ENCODE data around the gene AUTS2. TPM values are rescaled to one million over a fixed set of nuclear protein-coding genes. Genes with fewer than 3 reads are reported as not detected.

Gene AUTS2
- total and polyA plus RNA-seq, 2 of the 8 experiments (the other 6 are each of a cell fraction or from before 2014, with no cell fraction given), result 25.9 to 101 TPM

DNA sequence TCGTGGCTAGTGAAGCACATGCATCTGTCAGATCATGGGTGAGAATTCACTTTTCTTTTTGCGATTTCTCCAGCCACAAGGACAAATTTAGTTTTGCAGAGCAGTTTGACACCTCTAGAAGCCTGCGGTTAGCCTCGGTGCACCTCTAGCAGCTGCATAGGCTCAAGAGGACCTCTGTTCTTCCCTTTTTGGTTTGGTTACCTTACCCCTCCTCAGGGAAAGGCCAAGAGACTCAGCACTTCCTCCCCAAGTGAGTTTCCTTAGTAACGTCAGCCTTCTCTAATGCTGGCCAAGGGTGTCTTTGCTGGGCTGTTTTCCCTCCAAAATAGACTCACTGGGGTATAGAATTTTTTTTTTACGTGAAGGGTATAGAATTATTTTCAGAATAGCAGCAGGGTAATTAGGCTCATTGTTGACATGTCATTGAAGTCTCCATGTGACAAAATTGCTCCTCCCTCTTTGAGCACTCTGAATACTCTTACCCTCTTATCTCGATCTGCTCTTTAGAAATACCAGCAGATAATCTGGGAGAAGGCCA is 97.8 kb downstream of the AUTS2 start:
- Histone ChIP-seq H3K9ac (replicated peaks in 1 of 4; ENCODE audit: extremely low read depth in 1 of 4, low read depth in 3 of 4, low read length in 3 of 4) (no peak overlapping the region), H2AK5ac (ENCODE audit: low read depth, low read length) (no peak overlapping the region), H3K27me3 (replicated peaks in 1 of 4; ENCODE audit: control insufficient read depth in 3 of 4, extremely low read depth in 1 of 4, insufficient read depth in 3 of 4, low read length in 3 of 4) (no peaks in the 10 kb centered on the region), H3K14ac (ENCODE audit: insufficient read length) (no peak overlapping the region), H3K4me2 (ENCODE audit: insufficient read depth in 1 of 2, low read depth in 2 of 2, low read length in 2 of 2) (no peak overlapping the region), H4K20me1 (replicated peaks in 1 of 2; ENCODE audit: control insufficient read depth in 1 of 2, insufficient read depth in 2 of 2, low read length in 2 of 2) (no peaks in the 10 kb centered on the region), H4K8ac (ENCODE audit: extremely low read depth, insufficient read depth, low read length) (no peak overlapping the region; the same call in 1 of the 2 replicates), H2BK120ac (replicated peaks; ENCODE audit: low read depth, low read length) (no peak overlapping the region), H3K4ac (replicated peaks; ENCODE audit: insufficient read length, low read depth, low read length) (no peak overlapping the region), H3K36me3 (ENCODE audit: control insufficient read depth in 2 of 4, insufficient read depth in 4 of 4, low read length in 3 of 4) (no peaks in the 10 kb centered on the region), H3K9me3 (ENCODE audit: insufficient read depth in 2 of 2, low read depth in 1 of 2, low read length in 1 of 2) (no peaks in the 10 kb centered on the region), H3K23ac (ENCODE audit: insufficient read length) (no peak overlapping the region), H2BK5ac (ENCODE audit: low read depth, low read length) (no peak overlapping the region), H2BK12ac (ENCODE audit: low read depth, low read length) (no peak overlapping the region), H4K91ac (replicated peaks; ENCODE audit: insufficient read length, low read length) (no peak overlapping the region), H3K4me3 (ENCODE audit: extremely low read depth in 1 of 4, insufficient read depth in 2 of 4, low read depth in 3 of 4, low read length in 4 of 4) (no peak overlapping the region), H3K4me1 (replicated peaks in 1 of 4; ENCODE audit: control insufficient read depth in 3 of 4, insufficient read depth in 4 of 4, low read length in 3 of 4) (no peaks in the 10 kb centered on the region), H3K18ac (ENCODE audit: extremely low read depth, low read length) (no peak overlapping the region), H3K56ac (replicated peaks; ENCODE audit: insufficient read length, low read depth, low read length) (no peak overlapping the region), H3K79me1 (ENCODE audit: low read depth, low read length) (no peaks in the 10 kb centered on the region), H4K5ac (ENCODE audit: insufficient read length, low read depth, low read length) (no peak overlapping the region), H2BK15ac (ENCODE audit: low read length) (no peak overlapping the region), H3K79me2 (ENCODE audit: control insufficient read depth in 1 of 2, insufficient read depth in 2 of 2, low read length in 2 of 2) (no peaks in the 10 kb centered on the region), H2AFZ (ENCODE audit: low read length) (no peak overlapping the region), H3K27ac (ENCODE audit: low read depth, low read length) (no peak overlapping the region), H2BK20ac (ENCODE audit: low read length) (no peak overlapping the region), H3K23me2 (ENCODE audit: low read depth, low read length) (no peaks in the 10 kb centered on the region)
- 87% methylated on average over 7 of the region's 7 CpGs; no CpG with 5 or more reads in 1 of the 2 experiments for WGBS, 2 experiments (ENCODE audit: extremely low coverage in 1 of 2, insufficient coverage in 1 of 2, insufficient read length in 1 of 2, insufficient replicate concordance in 2 of 2, low coverage in 1 of 2, low lambda C conversion rate in 2 of 2, missing lambda C conversion rate in 1 of 2)
- FAIRE-seq (no peak), DNase-seq (ENCODE audit: low read depth in 1 of 2, low spot score in 2 of 2) (no peak)
- ChIA-PET POLR2A (ENCODE audit: partially characterized antibody) (no interaction called here), CTCF (ENCODE audit: partially characterized antibody) (no interaction called here)
- no peak for TF ChIP-seq NRF1 (IDR thresholded peaks at IDR 0.05; ENCODE audit: low read depth, low read length)
- TF ChIP-seq BRCA1 (IDR thresholded peaks at IDR 0.05; ENCODE audit: low read depth, low read length), result no peak
- no peak for TF ChIP-seq RFX5 (IDR thresholded peaks at IDR 0.05; ENCODE audit: borderline replicate concordance, low read depth, low read length)
- TF ChIP-seq MAFK (IDR thresholded peaks at IDR 0.05; ENCODE audit: low read depth, low read length), result no peak
- no peak for TF ChIP-seq KDM1A (IDR thresholded peaks at IDR 0.05; ENCODE audit: borderline replicate concordance, low read length)
- TF ChIP-seq PHF8 (conservative IDR thresholded peaks at IDR 0.05; ENCODE audit: low read depth, low read length), result no peak
- TF ChIP-seq TCF12 (IDR thresholded peaks at IDR 0.05; ENCODE audit: low read depth, low read length), result no peak
- TF ChIP-seq BACH1 (IDR thresholded peaks at IDR 0.05; ENCODE audit: low read length), result no peak
- no peak for TF ChIP-seq HDAC2 (IDR thresholded peaks at IDR 0.05; ENCODE audit: borderline replicate concordance in 1 of 2, low read depth in 2 of 2, low read length in 2 of 2)
- TF ChIP-seq, protein P1, sequence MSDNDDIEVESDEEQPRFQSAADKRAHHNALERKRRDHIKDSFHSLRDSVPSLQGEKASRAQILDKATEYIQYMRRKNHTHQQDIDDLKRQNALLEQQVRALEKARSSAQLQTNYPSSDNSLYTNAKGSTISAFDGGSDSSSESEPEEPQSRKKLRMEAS (IDR thresholded peaks at IDR 0.05), result no peak
- TF ChIP-seq KDM5A (IDR thresholded peaks at IDR 0.05; ENCODE audit: low read length), result no peak
- TF ChIP-seq POLR2A (IDR thresholded peaks at IDR 0.05; ENCODE audit: control extremely low read depth in 1 of 2, low read depth in 2 of 2, low read length in 2 of 2), result no peak
- no peak for TF ChIP-seq CREB1 (IDR thresholded peaks at IDR 0.05)
- no peak for TF ChIP-seq POU5F1 (IDR thresholded peaks at IDR 0.05; ENCODE audit: low read depth, low read length)
- TF ChIP-seq RBBP5 (IDR thresholded peaks at IDR 0.05; ENCODE audit: borderline replicate concordance, low read depth, low read length), result no peak
- TF ChIP-seq CHD2 (IDR thresholded peaks at IDR 0.05; ENCODE audit: low read length), result no peak
